Measurements from ENCODE around the gene TRIO.

- TF ChIP-seq CTCF (IDR thresholded peaks at IDR 0.05), result no peak
- no peak for TF ChIP-seq ATF3 (CRISPR knock-in tag; conservative IDR thresholded peaks at IDR 0.05)
- TF ChIP-seq GABPB1 (CRISPR knock-in tag; IDR thresholded peaks at IDR 0.05), result no peak
- no peak for TF ChIP-seq IRF2 (CRISPR knock-in tag; IDR thresholded peaks at IDR 0.05; ENCODE audit: borderline replicate concordance, low read depth)
- no peak for TF ChIP-seq TEAD4 (CRISPR knock-in tag; IDR thresholded peaks at IDR 0.05)
- no peak for TF ChIP-seq CREB1 (CRISPR knock-in tag; IDR thresholded peaks at IDR 0.05)
- TF ChIP-seq KAT7 (CRISPR knock-in tag; IDR thresholded peaks at IDR 0.05; ENCODE audit: borderline replicate concordance), result no peak
- no peak for TF ChIP-seq ZNF232 (CRISPR knock-in tag; IDR thresholded peaks at IDR 0.05)
- no peak for TF ChIP-seq USF1 (CRISPR knock-in tag; IDR thresholded peaks at IDR 0.05)
- no peak for TF ChIP-seq ATF2 (CRISPR knock-in tag; IDR thresholded peaks at IDR 0.05; ENCODE audit: borderline replicate concordance, low read depth)
- no peak for TF ChIP-seq NFE2L1 (CRISPR knock-in tag; IDR thresholded peaks at IDR 0.05)
- TF ChIP-seq ETV6 (CRISPR knock-in tag; IDR thresholded peaks at IDR 0.05), result no peak
- TF ChIP-seq ZNF138 (CRISPR knock-in tag; conservative IDR thresholded peaks at IDR 0.05), result no peak
- no peak for TF ChIP-seq MLX (CRISPR knock-in tag; IDR thresholded peaks at IDR 0.05)
Observed at GRCh38 chr5:14181299-14181968, 38.3 kb downstream of the TRIO start.
